ENCODE data around the gene SLC19A1. TPM values are rescaled to one million over a fixed set of nuclear protein-coding genes. Genes with fewer than 3 reads are reported as not detected.

Gene SLC19A1
- total and polyA plus RNA-seq, 2 donors = 3.5 to 8.9 TPM

DNA sequence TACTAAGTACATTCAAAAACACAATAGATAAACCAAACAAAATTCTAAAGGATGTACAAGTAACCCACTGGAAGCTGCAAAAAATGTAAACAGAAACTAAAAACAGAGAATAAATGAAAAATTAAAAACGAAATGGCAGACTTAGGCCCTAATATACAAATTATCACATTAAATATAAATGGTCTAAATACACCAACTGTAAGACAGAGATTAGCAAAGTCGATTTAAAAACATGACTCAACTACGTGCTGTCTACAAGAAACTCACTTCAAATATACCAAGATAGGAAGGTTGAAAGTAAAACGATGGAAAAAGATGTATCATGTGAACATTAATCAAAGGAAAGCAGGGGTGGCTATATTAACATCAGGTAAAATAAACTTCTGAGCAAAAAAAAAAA is 23.1 kb downstream of the SLC19A1 start:
- 99% methylated on average over 4 of the region's 4 CpGs for WGBS
- H3K36me3 ChIP-seq (ENCODE audit: control insufficient read depth in 2 of 2, insufficient read depth in 2 of 2, low read length in 1 of 2) = peaks cover 22 to 58% of the 10 kb centered on the region in 2 donors

DNA sequence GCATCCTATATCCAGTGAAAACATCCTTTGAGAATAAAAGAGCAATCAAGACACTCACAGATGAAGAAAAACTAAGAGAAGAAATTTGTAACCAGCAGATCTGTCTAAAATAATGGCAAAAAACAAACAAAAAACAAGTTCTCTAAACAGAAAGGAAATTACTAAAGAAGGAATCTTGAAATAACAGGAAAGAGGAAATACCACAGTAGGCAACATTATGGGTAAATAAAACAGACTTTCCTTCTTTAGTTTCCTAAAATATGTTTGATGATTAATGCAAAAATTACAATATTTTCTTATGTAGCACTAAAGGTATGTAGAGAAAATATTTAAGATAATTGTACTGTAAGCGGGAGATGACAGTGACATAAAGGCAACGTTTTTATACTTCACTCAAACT is 23.5 kb downstream of the SLC19A1 start:
- H3K9me3 ChIP-seq (ENCODE audit: control insufficient read depth in 2 of 2, insufficient read depth in 1 of 2, low read length in 1 of 2) = peaks cover 2 to 10% of the 10 kb centered on the region in 2 donors
- H3K27ac ChIP-seq (ENCODE audit: low read depth in 1 of 2, low read length in 1 of 2) = no peak overlapping the region
- no peak for DNase-seq (ENCODE audit: low read depth in 6 of 9, low spot score in 9 of 9)
- no peak overlapping the region for H3K4me3 ChIP-seq (ENCODE audit: low read length in 2 of 2)
- no peaks in the 10 kb centered on the region for H3K4me1 ChIP-seq (ENCODE audit: control insufficient read depth in 2 of 2, insufficient read depth in 2 of 2, low read length in 2 of 2)
- peaks cover 22 to 62% of the 10 kb centered on the region in 2 donors for H3K36me3 ChIP-seq (ENCODE audit: control insufficient read depth in 2 of 2, insufficient read depth in 2 of 2, low read length in 1 of 2)
- 96% methylated on average over 2 of the region's 2 CpGs for WGBS
- H3K27me3 ChIP-seq (ENCODE audit: control insufficient read depth in 2 of 2, insufficient read depth in 1 of 2, low read length in 1 of 2) = no peaks in the 10 kb centered on the region

More for the DNA sequence above, 23.1 kb downstream of the SLC19A1 start:
- H3K9me3 ChIP-seq (ENCODE audit: control insufficient read depth in 2 of 2, insufficient read depth in 1 of 2, low read length in 1 of 2) = peaks cover 2 to 12% of the 10 kb centered on the region in 2 donors
- no peaks in the 10 kb centered on the region for H3K27me3 ChIP-seq (ENCODE audit: control insufficient read depth in 2 of 2, insufficient read depth in 1 of 2, low read length in 1 of 2)
- DNase-seq (ENCODE audit: low read depth in 6 of 9, low spot score in 9 of 9) = no peak
- no peak overlapping the region for H3K4me3 ChIP-seq (ENCODE audit: low read length in 2 of 2)
- H3K27ac ChIP-seq (ENCODE audit: low read depth in 1 of 2, low read length in 1 of 2) = no peak overlapping the region
- no peaks in the 10 kb centered on the region for H3K4me1 ChIP-seq (ENCODE audit: control insufficient read depth in 2 of 2, insufficient read depth in 2 of 2, low read length in 2 of 2)

DNA sequence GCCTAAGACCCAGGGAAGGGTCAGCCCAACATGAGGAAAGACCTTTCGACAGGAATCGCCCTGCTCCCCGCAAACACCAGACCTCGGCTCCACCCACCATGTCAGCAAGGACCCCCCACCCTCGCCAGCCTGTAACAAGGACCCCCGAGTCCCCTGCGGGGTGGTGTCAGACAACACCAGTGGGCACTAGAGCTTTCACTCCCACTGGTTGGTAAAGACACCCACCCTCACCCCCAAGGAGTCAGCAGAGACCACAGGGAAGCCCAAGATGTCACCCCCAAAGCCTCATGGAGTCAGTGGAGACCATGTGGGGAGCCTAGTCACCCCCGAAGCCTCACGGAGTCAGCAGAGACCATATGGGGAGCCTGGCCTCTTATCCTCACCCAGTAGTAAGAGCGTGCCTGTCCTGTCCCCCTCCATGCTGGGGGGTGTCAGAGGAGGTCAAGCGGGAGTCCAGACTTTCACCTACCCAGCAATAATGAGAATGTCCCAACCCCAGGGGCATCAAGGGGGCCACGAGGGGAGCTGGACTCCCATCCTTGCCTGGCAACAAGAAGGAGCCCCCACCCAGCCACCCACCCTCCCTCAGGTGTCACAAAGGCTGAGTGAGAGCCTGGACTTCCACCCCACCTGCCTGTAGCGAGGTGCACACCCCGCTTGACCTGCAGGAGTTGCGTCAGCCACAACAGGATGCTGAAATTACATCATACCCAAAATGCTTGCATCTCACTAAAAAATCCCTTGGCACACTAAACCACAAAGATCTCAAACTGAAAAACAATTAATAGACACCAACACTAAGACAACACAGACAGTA is 24.8 kb downstream of the SLC19A1 start:
- Histone ChIP-seq H3K27ac (ENCODE audit: low read depth in 1 of 2, low read length in 1 of 2) (no peak overlapping the region), H3K9me3 (ENCODE audit: control insufficient read depth in 2 of 2, insufficient read depth in 1 of 2, low read length in 1 of 2) (peaks cover 0 to 2% of the 10 kb centered on the region in 2 donors), H3K36me3 (ENCODE audit: control insufficient read depth in 2 of 2, insufficient read depth in 2 of 2, low read length in 1 of 2) (peaks cover 18 to 65% of the 10 kb centered on the region in 2 donors), H3K4me1 (ENCODE audit: control insufficient read depth in 2 of 2, insufficient read depth in 2 of 2, low read length in 2 of 2) (no peaks in the 10 kb centered on the region), H3K4me3 (ENCODE audit: low read length in 2 of 2) (no peak overlapping the region), H3K27me3 (ENCODE audit: control insufficient read depth in 2 of 2, insufficient read depth in 1 of 2, low read length in 1 of 2) (no peaks in the 10 kb centered on the region)
- DNase-seq (ENCODE audit: low read depth in 6 of 9, low spot score in 9 of 9) = no peak
- WGBS = 94% methylated on average over 15 of the region's 15 CpGs

DNA sequence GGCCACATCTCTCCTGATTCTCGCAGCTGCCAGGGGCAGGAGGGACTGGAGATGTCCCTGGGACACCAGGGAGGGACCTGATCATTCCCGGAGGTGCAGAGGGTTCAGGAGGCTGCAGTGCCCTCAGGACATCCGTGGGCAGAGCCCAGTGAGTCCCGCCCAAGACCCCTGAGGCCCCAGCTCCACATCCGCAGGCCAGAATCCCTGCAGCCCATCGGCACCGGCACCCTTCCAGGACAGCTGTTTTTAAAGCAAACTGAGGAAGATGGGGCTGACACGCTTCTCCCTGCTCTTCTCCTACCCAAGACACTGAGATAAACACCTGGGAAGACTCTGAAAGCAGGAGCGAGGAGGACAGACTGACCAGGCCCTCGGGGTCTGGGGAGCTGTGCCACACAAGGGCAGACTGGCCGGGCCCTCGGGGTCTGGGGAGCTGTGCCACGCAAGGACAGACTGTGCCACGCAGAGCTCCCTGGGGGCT is 25.5 kb downstream of the SLC19A1 start:
- Histone ChIP-seq H3K27ac (ENCODE audit: low read depth in 1 of 2, low read length in 1 of 2) (no peak overlapping the region), H3K4me3 (ENCODE audit: low read length in 2 of 2) (no peak overlapping the region), H3K36me3 (ENCODE audit: control insufficient read depth in 2 of 2, insufficient read depth in 2 of 2, low read length in 1 of 2) (peaks cover 16 to 67% of the 10 kb centered on the region in 2 donors), H3K27me3 (ENCODE audit: control insufficient read depth in 2 of 2, insufficient read depth in 1 of 2, low read length in 1 of 2) (no peaks in the 10 kb centered on the region), H3K4me1 (ENCODE audit: control insufficient read depth in 2 of 2, insufficient read depth in 2 of 2, low read length in 2 of 2) (no peaks in the 10 kb centered on the region), H3K9me3 (ENCODE audit: control insufficient read depth in 2 of 2, insufficient read depth in 1 of 2, low read length in 1 of 2) (peaks cover 0 to 2% of the 10 kb centered on the region in 2 donors)
- WGBS = 98% methylated on average over 14 of the region's 14 CpGs
- no peak for DNase-seq (ENCODE audit: low read depth in 6 of 9, low spot score in 9 of 9)

DNA sequence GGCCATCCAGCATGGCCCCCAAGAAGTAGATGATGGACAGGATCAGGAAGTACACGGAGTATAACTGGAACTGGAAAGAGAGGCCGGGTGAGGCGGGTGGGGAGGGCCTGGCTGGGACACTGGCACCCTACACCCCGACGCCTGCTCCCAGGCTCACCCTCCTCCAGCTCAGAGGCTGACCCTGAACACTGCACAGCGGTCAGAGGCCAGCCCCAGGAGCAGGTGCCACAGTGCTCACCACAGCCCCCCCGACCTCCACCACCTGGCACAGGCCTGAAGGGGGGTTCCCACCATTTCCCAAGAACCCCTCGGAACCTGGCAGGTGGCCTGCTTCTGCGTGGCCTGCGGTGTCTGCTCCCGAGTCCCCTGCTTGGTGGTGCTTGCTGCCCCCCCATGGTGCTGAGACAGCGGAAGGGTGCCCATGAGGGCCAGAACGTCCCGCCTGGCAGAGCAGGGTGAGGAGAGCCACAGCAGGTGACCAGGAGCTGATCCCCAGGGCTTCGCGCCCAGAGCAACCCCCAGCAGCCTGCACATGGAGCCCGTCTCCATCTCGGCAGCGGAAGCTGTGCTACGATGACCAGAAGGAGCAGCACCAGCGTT is 26.1 kb downstream of the SLC19A1 start:
- H3K27me3 ChIP-seq (ENCODE audit: control insufficient read depth in 2 of 2, insufficient read depth in 1 of 2, low read length in 1 of 2) = no peaks in the 10 kb centered on the region
- 89% methylated on average over 21 of the region's 21 CpGs for WGBS

DNA sequence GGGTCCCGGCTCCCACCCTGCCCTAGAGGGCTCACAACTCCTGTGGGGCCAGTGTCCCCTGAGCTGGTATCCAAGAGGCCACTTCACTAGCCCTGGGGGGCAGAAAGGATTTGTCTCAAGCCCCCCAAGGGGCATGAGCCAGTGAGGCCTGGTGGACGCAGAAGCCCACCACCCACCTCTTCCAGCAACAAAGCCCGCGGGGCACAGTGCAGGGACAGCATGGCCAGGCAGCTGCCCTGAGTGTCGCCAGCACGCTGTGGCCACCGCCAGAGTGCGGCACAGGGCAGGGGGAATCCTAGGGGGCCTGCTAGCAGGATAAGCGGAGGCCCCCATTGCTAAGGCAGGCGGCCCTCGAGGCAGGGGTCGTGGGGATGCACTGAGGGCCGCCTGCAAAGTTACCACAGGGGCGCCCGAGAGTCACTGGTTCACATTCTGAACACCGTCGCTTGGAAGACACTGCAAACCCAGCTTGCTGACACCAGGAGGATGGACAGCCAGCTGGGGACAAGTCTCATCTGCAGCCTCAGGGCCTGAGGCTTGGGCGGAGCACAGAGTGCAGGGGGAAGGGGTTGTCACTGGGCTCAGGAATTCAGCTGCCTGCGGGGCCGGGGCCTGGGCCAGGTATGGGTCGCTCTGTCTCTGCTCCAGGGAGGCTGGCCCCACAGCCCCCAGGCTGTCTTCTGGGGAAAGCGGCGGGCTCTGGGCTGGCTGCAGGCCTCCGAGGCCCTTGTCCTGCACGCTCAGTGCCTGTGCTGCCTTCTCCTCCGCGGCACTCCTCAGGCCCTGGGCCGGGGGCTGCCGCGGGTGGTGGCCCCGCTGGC is 26.8 kb downstream of the SLC19A1 start:
- Histone ChIP-seq H3K27ac (ENCODE audit: low read depth in 1 of 2, low read length in 1 of 2) (no peak overlapping the region), H3K9me3 (ENCODE audit: control insufficient read depth in 2 of 2, insufficient read depth in 1 of 2, low read length in 1 of 2) (peaks cover 0 to under 1% of the 10 kb centered on the region in 2 donors), H3K4me1 (ENCODE audit: control insufficient read depth in 2 of 2, insufficient read depth in 2 of 2, low read length in 2 of 2) (no peaks in the 10 kb centered on the region), H3K27me3 (ENCODE audit: control insufficient read depth in 2 of 2, insufficient read depth in 1 of 2, low read length in 1 of 2) (no peaks in the 10 kb centered on the region), H3K4me3 (ENCODE audit: low read length in 2 of 2) (no peak overlapping the region), H3K36me3 (ENCODE audit: control insufficient read depth in 2 of 2, insufficient read depth in 2 of 2, low read length in 1 of 2) (peaks cover 16 to 70% of the 10 kb centered on the region in 2 donors)
- no peak for DNase-seq (ENCODE audit: low read depth in 6 of 9, low spot score in 9 of 9)
- 96% methylated on average over 31 of the region's 31 CpGs for WGBS

More for the DNA sequence above, 26.1 kb downstream of the SLC19A1 start:
- H3K4me1 ChIP-seq (ENCODE audit: control insufficient read depth in 2 of 2, insufficient read depth in 2 of 2, low read length in 2 of 2) = no peaks in the 10 kb centered on the region
- H3K9me3 ChIP-seq (ENCODE audit: control insufficient read depth in 2 of 2, insufficient read depth in 1 of 2, low read length in 1 of 2) = peaks cover 0 to 2% of the 10 kb centered on the region in 2 donors
- H3K36me3 ChIP-seq (ENCODE audit: control insufficient read depth in 2 of 2, insufficient read depth in 2 of 2, low read length in 1 of 2) = peaks cover 16 to 69% of the 10 kb centered on the region in 2 donors
- DNase-seq (ENCODE audit: low read depth in 6 of 9, low spot score in 9 of 9) = no peak
- no peak overlapping the region for H3K27ac ChIP-seq (ENCODE audit: low read depth in 1 of 2, low read length in 1 of 2)
- no peak overlapping the region for H3K4me3 ChIP-seq (ENCODE audit: low read length in 2 of 2)

- no peak for DNase-seq (ENCODE audit: low read depth in 6 of 9, low spot score in 9 of 9)
- Histone ChIP-seq H3K4me3 (ENCODE audit: low read length in 2 of 2) (no peak overlapping the region), H3K36me3 (ENCODE audit: control insufficient read depth in 2 of 2, insufficient read depth in 2 of 2, low read length in 1 of 2) (peaks cover 16 to 68% of the 10 kb centered on the region in 2 donors), H3K9me3 (ENCODE audit: control insufficient read depth in 2 of 2, insufficient read depth in 1 of 2, low read length in 1 of 2) (no peaks in the 10 kb centered on the region), H3K27ac (ENCODE audit: low read depth in 1 of 2, low read length in 1 of 2) (no peak overlapping the region), H3K4me1 (ENCODE audit: control insufficient read depth in 2 of 2, insufficient read depth in 2 of 2, low read length in 2 of 2) (no peaks in the 10 kb centered on the region), H3K27me3 (ENCODE audit: control insufficient read depth in 2 of 2, insufficient read depth in 1 of 2, low read length in 1 of 2) (no peaks in the 10 kb centered on the region)
- WGBS = 95% methylated on average over 22 of the region's 22 CpGs
These were observed 27.8 kb downstream of the SLC19A1 start for GRCh38 chr21:45514311-45515021.

DNA sequence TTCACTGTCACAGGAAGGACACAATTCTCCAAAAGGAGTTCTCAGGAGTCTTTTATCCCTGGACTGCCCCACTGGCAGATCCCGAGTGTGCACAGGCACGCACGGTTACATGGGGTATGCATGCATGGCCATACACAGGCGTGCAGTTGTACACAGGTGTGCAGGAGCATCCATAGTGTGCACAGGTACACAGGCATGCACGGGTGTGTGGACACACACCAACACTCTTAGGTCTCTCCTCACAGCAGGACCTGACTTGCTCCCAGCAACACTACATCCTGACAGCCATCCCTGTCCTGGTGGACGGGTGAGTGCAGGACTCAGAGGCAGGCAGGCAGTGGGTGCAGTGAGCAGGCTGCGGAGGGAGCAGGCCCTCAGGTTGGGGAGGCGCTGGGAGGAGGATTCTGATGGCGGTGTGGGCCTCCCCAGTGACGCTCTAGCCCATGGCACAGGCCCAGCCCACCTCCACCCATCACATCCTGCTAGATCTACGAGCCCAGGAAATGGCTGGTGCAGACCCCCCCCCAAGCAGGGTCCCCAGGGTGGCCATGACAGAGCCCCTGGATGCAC is 28.4 kb downstream of the SLC19A1 start:
- Histone ChIP-seq H3K9me3 (ENCODE audit: control insufficient read depth in 2 of 2, insufficient read depth in 1 of 2, low read length in 1 of 2) (no peaks in the 10 kb centered on the region), H3K27ac (ENCODE audit: low read depth in 1 of 2, low read length in 1 of 2) (no peak overlapping the region), H3K27me3 (ENCODE audit: control insufficient read depth in 2 of 2, insufficient read depth in 1 of 2, low read length in 1 of 2) (no peaks in the 10 kb centered on the region), H3K4me3 (ENCODE audit: low read length in 2 of 2) (no peak overlapping the region), H3K4me1 (ENCODE audit: control insufficient read depth in 2 of 2, insufficient read depth in 2 of 2, low read length in 2 of 2) (no peaks in the 10 kb centered on the region), H3K36me3 (ENCODE audit: control insufficient read depth in 2 of 2, insufficient read depth in 2 of 2, low read length in 1 of 2) (peaks cover 16 to 63% of the 10 kb centered on the region in 2 donors)
- WGBS = 94% methylated on average over 11 of the region's 11 CpGs
- DNase-seq (ENCODE audit: low read depth in 6 of 9, low spot score in 9 of 9) = no peak

Data from thymus (tissue), 11 donors.